HG02885 (cell line): ENCODE data around the gene NFAT5.

Source experiments
- ATAC-seq: cut with Tn5 transposase; IDR thresholded peaks from one replicate; pipeline ENCODE4 v1.9.1; 2021; ENCODE audit warnings: mild to moderate bottlenecking; ENCODE audit not compliant: unreplicated experiment, poor library complexity

Gene NFAT5

GRCh38 chr16:69701452-69701851 lies 135.7 kb downstream of the NFAT5 start:
- no peak for ATAC-seq

- ATAC-seq, result no peak
Observed at GRCh38 chr16:69701866-69702265, 136.1 kb downstream of the NFAT5 start.

GRCh38 chr16:69703638-69704037 lies 137.9 kb downstream of the NFAT5 start:
- ATAC-seq, result no peak

GRCh38 chr16:69706256-69706974 lies 140.6 kb downstream of the NFAT5 start:
- ATAC-seq, result no peak

GRCh38 chr16:69706975-69707340 lies 141.2 kb downstream of the NFAT5 start:
- no peak for ATAC-seq

DNA sequence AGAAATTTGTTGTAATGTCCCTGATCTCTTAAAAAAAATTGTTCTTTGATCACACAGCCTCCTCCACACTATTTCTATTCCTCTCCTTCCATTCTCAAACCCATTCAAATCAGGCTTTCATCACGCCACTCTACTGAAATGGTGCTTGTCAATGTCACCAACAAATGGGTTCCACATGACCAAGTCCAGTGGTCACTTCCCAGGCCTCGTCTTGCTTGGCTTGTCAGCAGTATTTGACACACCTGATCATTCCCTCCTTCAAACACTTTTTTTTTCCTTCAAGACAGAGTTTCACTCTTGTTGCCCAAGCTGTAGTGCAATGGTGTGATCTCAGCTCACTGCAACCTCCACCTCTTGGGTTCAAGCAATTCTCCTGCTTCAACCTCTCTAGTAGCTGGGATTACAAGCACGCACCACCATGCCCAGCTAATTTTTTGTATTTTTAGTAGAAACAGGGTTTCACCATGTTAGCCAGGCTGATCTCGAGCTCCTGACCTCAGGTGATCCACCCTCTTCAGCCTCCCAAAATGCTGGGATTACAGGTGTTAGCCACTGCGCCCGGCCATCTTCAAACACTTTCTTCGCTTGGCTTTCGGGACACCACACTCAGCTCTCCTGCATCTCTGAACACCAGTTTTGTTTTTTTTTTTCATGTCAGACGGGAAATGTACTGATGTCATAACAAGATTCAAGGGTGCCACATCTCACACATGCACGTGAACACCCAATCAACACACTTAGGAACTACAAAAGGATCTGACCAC lies 142.3 kb downstream of the NFAT5 start:
- no peak for ATAC-seq

DNA sequence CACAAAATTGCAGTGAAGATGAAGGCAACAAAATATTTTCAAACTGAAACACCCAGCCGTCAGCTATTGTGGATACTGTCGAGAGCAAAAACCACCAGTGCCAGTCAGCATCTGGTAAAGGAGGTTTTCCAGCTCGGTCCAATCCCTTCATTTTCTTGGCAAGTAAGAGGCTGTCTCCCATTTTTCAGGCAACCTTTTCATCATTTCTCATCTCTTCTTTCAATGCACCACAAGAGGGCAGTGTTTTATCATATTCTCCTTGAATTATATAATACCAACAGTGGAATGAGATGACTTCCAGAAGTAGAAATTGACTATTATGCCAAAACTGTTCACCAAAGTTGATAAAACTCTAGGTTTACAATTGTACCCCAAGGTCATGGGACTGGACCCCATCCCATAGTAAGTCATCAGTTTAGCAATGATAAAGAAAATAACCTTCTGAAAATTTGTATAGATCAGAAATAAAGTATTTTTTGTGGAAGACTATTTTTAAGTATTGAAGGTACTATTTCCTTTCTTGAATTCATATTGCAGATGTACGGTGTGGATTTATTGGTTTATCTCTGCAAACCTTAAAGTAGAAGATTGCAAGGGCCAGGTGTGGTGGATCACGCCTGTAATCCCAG lies 143.8 kb downstream of the NFAT5 start:
- ATAC-seq, result no peak

- no peak for ATAC-seq
Observed at GRCh38 chr16:69711115-69711740, 145.5 kb downstream of the NFAT5 start.

GRCh38 chr16:69712277-69712676 lies 146.5 kb downstream of the NFAT5 start:
- ATAC-seq, result no peak

DNA sequence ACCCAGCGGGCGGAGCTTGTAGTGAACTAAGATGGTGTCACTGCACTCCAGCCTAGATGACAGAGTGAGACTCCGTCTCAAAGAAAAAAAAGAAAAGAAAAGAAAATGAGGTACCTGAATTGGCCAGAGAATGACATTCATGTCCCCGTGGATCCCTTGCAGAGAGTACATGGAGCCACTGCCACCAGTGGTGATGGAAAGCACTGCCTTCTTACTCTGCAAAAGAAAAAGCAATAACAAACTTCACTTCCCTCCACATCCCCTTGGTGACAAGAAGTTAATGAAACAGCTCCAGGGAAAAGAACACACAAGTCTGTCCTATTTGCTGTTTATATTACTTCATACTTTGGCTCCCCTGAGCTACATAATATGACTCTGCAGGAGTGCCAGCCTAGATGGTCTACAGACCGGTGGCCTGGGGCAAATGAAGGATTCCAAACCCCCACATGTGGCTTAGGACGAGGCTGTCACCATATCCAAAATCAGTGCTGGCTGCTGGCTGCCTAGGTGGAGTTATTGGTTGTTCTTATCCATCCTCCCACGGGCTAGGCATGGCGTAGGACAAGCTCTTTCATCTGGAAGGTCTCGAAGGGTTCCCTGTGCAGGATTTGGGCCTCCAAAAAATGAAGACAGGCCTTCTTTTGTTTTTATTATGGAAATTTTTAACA lies 147.3 kb downstream of the NFAT5 start:
- no peak for ATAC-seq

- ATAC-seq, result no peak
Observed at GRCh38 chr16:69717066-69717465, 151.3 kb downstream of the NFAT5 start.

DNA sequence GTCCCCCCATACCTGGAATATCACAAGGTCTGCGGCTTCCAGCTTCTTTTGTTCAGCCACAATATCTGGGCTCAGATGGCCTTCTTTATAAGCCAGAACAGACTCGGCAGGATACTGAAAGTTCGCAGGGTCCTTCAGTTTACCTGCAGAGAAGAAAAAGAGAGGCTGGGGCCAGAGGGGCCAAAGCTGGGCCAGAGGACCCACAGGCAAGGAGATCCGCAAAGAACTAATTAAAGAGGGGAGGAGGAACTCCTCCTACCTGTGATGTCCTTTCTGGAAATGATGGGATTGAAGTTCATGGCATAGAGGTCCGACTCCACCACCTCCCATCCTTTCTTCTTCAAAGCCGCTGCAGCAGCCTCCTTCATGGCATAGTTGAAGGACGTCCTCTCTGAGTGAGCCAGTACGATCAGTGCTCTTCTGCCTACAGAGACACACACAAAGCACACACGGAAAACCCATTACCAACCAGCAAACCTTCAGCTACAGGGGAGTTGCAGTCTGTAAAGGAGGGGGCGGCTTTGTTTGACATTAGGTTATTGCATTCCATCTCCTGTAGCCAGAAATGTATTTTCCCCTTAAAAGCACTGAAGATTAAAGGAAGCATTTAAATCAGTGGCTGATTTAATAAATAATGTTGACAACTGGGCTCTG lies 152.5 kb downstream of the NFAT5 start:
- ATAC-seq, result no peak

GRCh38 chr16:69720822-69721430 lies 155.2 kb downstream of the NFAT5 start:
- no peak for ATAC-seq

DNA sequence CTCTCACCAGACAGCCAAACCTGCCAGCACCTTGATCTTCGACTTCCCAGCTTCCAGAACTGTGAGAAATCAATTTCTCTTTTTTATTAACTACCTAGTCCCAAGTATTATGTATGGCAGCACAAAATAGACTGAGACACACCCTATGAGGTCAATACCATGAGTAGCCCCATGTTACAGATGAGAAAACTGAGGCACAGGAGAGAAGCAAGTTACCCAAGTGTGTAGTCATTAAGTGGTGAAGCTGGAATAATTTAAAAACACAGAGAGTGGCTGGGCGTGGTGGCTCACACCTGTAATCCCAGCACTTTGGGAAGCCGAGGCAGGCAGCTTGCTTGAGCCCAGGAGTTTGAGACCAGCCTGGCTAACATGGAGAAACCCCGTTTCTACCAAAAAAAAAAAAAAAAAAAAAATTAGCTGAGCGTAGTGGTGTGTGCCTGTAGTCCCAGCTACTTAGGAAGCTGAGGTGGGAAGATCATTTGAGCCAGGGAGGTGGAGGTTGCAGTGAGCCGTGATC lies 155.7 kb downstream of the NFAT5 start:
- no peak for ATAC-seq

DNA sequence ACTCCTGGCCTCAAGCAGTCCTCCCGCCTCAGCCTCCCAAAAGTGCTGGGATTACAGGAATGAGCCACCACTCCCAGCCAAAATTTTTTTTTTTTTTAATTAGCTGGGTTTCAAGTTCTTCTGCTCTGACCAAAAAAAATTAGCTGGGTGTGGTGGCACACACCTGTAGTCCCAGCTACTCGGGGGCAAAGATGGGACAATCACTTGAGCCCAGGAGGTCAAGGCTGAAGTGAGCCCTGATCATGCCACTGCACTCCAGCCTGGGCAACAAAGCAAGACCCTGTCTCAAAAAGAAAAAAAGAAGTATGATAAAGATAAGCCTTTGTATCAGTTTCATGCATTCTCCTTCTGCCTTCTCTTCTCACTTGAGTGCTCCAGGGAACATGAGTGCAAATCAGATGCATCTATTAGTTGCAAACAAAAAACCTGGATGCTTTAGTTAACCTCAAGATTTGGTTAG lies 158.7 kb downstream of the NFAT5 start:
- ATAC-seq, result no peak

DNA sequence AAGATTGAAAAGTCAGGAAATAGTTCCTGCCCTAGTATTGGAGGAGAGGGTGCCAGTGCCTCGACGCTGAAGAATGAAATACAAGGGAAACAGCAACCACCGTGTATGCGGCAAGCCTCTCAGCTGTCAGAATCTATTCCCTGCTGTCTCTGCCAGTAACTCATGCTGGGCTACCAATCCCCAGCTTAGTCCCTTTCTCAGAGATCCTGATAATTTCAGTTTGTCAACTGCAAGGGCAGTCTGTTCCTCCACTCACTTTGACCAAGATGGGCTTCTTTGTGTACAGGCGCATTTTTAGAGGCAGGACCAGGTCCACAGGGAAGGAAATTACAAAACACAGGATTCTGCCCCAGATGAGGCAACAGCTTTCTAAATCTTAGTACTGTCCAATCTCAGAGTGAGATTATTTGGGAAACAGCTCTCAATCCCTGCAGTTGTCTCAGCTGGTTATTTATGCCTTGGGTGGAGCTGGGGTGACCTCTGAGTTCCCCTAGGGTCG lies 159.3 kb downstream of the NFAT5 start:
- ATAC-seq, result no peak

- no peak for ATAC-seq
Observed at GRCh38 chr16:69725480-69726312, 159.9 kb downstream of the NFAT5 start.
